ENCODE measurements around the gene HIVEP3. TPM values are rescaled to one million over a fixed set of nuclear protein-coding genes. Genes with fewer than 3 reads are reported as not detected.

Gene HIVEP3
- total RNA-seq, 4 donors from 2014 or later: 4.6 to 8.3 (median 6.5) TPM

DNA sequence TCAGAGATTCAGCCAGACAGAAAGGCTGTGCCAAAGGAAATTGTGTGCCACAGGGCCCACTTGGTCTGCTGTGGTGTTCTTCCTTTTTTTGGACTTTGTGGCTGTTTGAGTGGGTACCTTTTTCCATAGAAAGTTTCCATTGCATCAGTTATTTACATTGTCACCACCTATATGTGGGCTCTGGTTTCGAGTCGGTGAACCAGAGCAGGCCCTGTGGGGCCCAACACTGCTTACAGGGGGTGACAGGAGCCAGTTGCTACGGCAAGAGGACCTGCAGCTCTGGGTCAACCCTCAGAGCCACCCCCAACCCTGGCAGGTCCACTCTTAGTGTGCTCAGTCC, 277.3 kb downstream of the HIVEP3 start:
- no peaks in the 10 kb centered on the region for H3K36me3 ChIP-seq
- H3K4me3 ChIP-seq: no peak overlapping the region
- H3K9me3 ChIP-seq: no peaks in the 10 kb centered on the region
- peaks cover 0 to 14% (median 3%) of the 10 kb centered on the region in 4 donors for H3K4me1 ChIP-seq
- H3K27ac ChIP-seq: no peak overlapping the region
- no peak for TF ChIP-seq POLR2A (IDR thresholded peaks at IDR 0.05)
- TF ChIP-seq, protein P1, sequence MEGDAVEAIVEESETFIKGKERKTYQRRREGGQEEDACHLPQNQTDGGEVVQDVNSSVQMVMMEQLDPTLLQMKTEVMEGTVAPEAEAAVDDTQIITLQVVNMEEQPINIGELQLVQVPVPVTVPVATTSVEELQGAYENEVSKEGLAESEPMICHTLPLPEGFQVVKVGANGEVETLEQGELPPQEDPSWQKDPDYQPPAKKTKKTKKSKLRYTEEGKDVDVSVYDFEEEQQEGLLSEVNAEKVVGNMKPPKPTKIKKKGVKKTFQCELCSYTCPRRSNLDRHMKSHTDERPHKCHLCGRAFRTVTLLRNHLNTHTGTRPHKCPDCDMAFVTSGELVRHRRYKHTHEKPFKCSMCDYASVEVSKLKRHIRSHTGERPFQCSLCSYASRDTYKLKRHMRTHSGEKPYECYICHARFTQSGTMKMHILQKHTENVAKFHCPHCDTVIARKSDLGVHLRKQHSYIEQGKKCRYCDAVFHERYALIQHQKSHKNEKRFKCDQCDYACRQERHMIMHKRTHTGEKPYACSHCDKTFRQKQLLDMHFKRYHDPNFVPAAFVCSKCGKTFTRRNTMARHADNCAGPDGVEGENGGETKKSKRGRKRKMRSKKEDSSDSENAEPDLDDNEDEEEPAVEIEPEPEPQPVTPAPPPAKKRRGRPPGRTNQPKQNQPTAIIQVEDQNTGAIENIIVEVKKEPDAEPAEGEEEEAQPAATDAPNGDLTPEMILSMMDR (IDR thresholded peaks at IDR 0.05): no peak
- no peaks in the 10 kb centered on the region for H3K27me3 ChIP-seq
- DNase-seq: no peak

GRCh38 chr1:41640756-41641474, 277.8 kb downstream of the HIVEP3 start:
- no peaks in the 10 kb centered on the region for H3K9me3 ChIP-seq
- no peak for DNase-seq
- TF ChIP-seq, protein P1 (IDR thresholded peaks at IDR 0.05): no peak
- TF ChIP-seq POLR2A (IDR thresholded peaks at IDR 0.05): no peak
- peaks cover 0 to 14% (median 3%) of the 10 kb centered on the region in 4 donors for H3K4me1 ChIP-seq
- no peaks in the 10 kb centered on the region for H3K36me3 ChIP-seq
- no peak overlapping the region for H3K4me3 ChIP-seq
- no peak overlapping the region for H3K27ac ChIP-seq
- no peaks in the 10 kb centered on the region for H3K27me3 ChIP-seq

DNA sequence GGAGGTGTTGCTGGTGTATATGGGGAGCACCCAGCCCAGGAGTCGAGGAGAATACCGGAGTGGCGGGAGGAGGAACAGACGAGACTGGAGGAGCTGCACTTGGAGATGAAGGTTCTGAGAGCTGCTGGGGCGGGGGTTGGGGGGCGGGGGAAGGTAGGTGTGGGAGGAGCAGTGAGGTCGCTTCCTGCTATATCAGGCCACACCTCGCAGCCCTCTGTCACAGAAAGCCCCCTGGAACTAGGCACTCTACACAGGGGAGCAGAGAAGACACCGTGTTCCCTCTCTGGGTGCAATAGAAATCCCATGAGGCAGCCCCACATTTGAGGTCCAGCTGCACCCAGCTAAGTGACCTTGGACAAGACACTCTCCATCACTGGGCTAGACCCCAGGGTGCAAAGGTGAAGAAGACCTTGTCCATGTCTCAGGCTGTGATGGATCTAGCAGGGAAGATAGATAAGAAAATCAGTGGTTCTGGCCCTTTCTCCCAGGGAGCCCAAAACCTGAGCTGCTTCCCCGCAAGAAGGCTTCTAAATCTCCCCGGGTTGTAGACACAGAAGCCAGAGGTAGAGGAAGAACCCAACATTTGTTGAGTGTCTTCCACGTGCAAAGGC, 278.5 kb downstream of the HIVEP3 start:
- no peak for DNase-seq
- H3K9me3 ChIP-seq: no peaks in the 10 kb centered on the region
- TF ChIP-seq, protein P1 (IDR thresholded peaks at IDR 0.05): no peak
- TF ChIP-seq POLR2A (IDR thresholded peaks at IDR 0.05): no peak
- no peaks in the 10 kb centered on the region for H3K27me3 ChIP-seq
- H3K27ac ChIP-seq: no peak overlapping the region
- H3K4me1 ChIP-seq: peaks cover 0 to 14% (median 3%) of the 10 kb centered on the region in 4 donors
- no peaks in the 10 kb centered on the region for H3K36me3 ChIP-seq
- no peak overlapping the region for H3K4me3 ChIP-seq

- Histone ChIP-seq H3K4me3 (no peak overlapping the region), H3K27me3 (no peaks in the 10 kb centered on the region), H3K27ac (no peak overlapping the region), H3K36me3 (no peaks in the 10 kb centered on the region), H3K4me1 (peaks cover 0 to 14% (median 3%) of the 10 kb centered on the region in 4 donors), H3K9me3 (no peaks in the 10 kb centered on the region)
- no peak for DNase-seq
- TF ChIP-seq, protein P1 (IDR thresholded peaks at IDR 0.05): no peak
- TF ChIP-seq POLR2A (IDR thresholded peaks at IDR 0.05): no peak
These were observed 279.3 kb downstream of the HIVEP3 start for GRCh38 chr1:41639332-41639936.

DNA sequence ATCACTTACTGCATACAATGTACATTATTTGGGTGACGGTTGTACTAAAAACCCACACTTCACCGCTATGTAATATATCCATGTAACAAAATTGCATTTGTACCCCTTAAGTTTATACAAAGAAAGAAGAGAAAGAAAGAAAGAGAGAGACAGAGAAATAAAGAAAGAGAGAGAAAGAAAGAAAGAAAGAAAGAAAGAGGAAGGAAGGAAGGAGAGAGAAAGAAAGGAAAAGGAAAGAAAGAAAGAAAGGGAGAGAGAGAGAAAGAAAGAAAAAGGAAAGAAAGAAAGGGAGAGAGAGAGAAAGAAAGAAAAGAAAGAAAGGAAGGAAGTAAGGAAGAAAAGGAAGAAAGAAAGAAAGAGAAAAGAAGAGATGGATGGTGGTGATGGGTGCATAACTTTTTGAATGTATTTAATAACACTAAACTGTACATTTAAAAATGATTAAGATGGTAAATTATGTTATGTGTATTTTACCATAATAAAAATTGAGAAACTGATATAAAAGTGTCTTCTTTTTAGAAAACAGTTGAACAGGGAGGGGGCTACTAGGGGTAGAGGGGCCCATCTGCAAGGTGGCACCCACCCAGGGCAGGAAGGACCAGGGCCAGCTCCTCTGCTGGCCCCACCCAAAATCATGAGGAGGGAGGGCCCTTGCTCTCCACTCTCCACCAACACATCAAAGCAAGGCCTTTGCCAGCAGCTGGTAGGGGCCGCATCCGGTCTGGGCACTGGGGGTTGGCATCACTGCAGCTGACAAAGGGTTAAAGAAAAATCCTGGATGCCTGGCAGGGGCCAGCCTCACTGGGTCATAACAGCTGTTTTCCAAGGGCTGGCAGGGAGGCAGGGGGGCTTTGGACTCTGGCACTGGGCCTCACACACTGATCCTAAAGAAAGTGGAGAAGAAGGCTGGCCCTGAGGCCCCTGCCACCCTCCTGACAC, 280.4 kb downstream of the HIVEP3 start:
- no peaks in the 10 kb centered on the region for H3K9me3 ChIP-seq
- H3K36me3 ChIP-seq: no peaks in the 10 kb centered on the region
- no peak for DNase-seq
- no peak overlapping the region for H3K4me3 ChIP-seq
- no peak overlapping the region for H3K27ac ChIP-seq
- H3K27me3 ChIP-seq: no peaks in the 10 kb centered on the region
- no peak for TF ChIP-seq POLR2A (IDR thresholded peaks at IDR 0.05)
- TF ChIP-seq, protein P1 (IDR thresholded peaks at IDR 0.05): no peak
- peaks cover 0 to 14% (median 3%) of the 10 kb centered on the region in 4 donors for H3K4me1 ChIP-seq
